Ovary (tissue), 3 donors: ENCODE data around the gene SOX6.

Experiments
- CTCF ChIP-seq, 3 donors: fragments of 450-650 bp in 2 of 3; fragments of 200-600 bp in 1 of 3; IDR thresholded peaks; one replicate each; pipeline versions ENCODE4 v1.5.1 to v1.8.0; 2016 to 2022; ENCODE audit warnings: antibody characterized with exemption in 3 of 3, mild to moderate bottlenecking in 1 of 3
- EP300 ChIP-seq: sonication (generic); formaldehyde crosslinking; IDR thresholded peaks from one replicate; pipeline ENCODE4 v1.6.1; 2017; ENCODE audit warnings: antibody characterized with exemption
- POLR2A ChIP-seq: fragments of 450-650 bp; IDR thresholded peaks from one replicate; pipeline ENCODE4 v1.6.1; 2017; ENCODE audit warnings: antibody characterized with exemption, mild to moderate bottlenecking, moderate library complexity
- donor health status: DM: no; HTN: no; CAD: no.

GRCh38 chr11:15942126-15942525, 414.2 kb downstream of the SOX6 start:
- TF ChIP-seq CTCF (IDR thresholded peaks at IDR 0.05) (no peak), POLR2A (no peak), EP300 (no peak)
